ENCODE measurements around the gene RHOF. TPM values are rescaled to one million over a fixed set of nuclear protein-coding genes. Genes with fewer than 3 reads are reported as not detected.

The RHOF gene
- total and polyA plus RNA-seq, 11 donors = 18.8 to 45.2 (median 25.7) TPM

DNA sequence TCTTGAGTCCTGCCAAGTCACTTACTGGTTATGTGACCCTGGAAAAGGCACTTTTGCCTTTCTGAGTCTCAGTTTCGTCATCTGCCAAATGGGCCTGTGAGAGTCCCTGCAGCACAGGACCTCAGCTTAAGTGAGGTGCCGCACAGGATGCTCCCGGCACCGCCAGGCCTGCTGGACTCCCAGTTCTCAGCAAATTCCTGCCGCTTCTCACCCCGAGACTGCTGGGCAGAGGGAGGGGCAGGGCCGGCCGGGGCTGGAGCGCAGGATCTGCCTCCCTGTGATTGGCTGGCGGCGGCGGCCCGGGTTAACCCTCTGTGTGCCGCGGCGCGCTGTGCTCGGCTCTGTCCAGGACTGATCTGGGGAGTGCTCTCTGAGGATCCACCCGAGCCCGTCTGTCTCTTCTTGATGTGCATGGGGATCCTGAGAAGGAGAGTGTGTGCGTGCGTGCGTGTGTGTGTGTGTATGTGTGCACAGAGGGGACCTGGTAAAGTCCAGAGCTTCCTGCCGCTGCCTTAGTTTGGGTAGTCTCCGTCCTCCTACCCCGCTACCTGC lies 18.9 kb upstream of the RHOF start:
- intact Hi-C loops (cut with DNase I) = loop anchor here (1.0 to 5.0 kb wide), 8 partner anchors 17 to 115 kb away; partner anchors contain the start of gene PSMD9 (in 2 of the 10)

DNA sequence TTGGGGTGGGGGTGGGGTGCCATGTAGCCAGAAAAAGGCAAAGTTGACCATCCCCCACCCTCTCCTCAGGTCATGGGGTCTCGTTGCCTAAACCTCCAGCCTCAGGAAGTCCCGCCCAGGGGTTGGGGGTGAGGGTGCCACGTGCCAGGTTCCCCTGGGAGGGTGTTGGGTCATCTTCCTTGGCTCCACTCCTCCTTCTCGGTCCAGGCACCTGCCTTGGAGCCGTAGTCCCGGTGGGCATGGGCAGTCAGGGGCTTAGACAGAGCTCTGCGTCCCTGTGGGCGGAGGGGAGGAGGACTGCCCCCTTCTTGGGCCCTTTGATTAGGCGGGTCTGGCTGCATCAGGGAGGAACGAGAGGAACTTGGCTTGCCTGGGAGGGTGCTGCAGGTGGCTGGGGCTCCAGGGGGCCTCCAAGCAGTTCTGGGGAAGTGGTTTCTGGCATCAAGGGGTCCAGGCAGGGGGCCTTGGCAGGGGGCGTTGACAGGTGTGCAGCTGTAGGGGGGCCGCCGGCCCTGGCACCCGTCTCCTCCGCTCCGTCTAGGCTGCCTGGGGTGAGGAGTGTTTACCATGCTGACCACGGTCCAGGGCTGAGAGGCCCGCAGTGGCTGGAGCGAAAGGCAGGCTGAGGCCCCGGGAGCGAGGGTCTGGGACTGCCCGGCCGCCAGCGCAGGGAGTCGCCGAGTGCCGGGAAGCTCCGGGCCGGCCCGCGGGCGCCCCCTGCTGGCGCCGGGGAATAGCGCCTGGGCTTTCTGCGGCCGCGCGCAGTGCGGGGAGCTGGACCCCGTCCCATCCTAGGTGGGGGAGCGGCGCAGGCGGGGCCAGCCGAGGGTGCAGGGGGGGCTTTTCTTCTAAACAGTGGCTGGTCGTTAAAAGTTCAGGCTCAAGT lies 18.2 kb upstream of the RHOF start:
- intact Hi-C loops (cut with DNase I) = loop anchor here (1.0 to 5.0 kb wide), 9 partner anchors 15 to 114 kb away; partner anchors contain the start of gene PSMD9 (in 2 of the 10)
- ATAC-seq (peak in 3 of 4 donors; percentile 84 to 87 (median 87)), DNase-seq (peak; percentile 69 to 88 (median 76))
- 5 to 17% (median 11%) methylated on average over 12 to 46 of the region's 46 CpGs for WGBS, 4 donors
- Histone ChIP-seq H3K9me3 (no peaks in the 10 kb centered on the region), H3K4me1 (peaks cover 3 to 54% (median 41%) of the 10 kb centered on the region in 12 donors), H3K36me3 (peaks cover under 1 to 78% (median 61%) of the 10 kb centered on the region in 9 donors), H3K4me3 (peak overlapping the region; percentile 20 to 76 (median 58)), H3K27me3 (no peaks in the 10 kb centered on the region), H3K27ac (peak overlapping the region in 11 of 12 donors; percentile 23 to 82 (median 64))
- TF ChIP-seq, protein P1, sequence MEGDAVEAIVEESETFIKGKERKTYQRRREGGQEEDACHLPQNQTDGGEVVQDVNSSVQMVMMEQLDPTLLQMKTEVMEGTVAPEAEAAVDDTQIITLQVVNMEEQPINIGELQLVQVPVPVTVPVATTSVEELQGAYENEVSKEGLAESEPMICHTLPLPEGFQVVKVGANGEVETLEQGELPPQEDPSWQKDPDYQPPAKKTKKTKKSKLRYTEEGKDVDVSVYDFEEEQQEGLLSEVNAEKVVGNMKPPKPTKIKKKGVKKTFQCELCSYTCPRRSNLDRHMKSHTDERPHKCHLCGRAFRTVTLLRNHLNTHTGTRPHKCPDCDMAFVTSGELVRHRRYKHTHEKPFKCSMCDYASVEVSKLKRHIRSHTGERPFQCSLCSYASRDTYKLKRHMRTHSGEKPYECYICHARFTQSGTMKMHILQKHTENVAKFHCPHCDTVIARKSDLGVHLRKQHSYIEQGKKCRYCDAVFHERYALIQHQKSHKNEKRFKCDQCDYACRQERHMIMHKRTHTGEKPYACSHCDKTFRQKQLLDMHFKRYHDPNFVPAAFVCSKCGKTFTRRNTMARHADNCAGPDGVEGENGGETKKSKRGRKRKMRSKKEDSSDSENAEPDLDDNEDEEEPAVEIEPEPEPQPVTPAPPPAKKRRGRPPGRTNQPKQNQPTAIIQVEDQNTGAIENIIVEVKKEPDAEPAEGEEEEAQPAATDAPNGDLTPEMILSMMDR (IDR thresholded peaks at IDR 0.05) = peak; percentile 97 to 100 (median 100)
- no peak for TF ChIP-seq POLR2A (IDR thresholded peaks at IDR 0.05)

More for the DNA sequence above, 18.9 kb upstream of the RHOF start:
- Histone ChIP-seq H3K27me3 (no peaks in the 10 kb centered on the region), H3K36me3 (peaks cover 6 to 78% (median 65%) of the 10 kb centered on the region in 9 donors), H3K27ac (peak overlapping the region in 11 of 12 donors; percentile 23 to 82 (median 64)), H3K4me3 (peak overlapping the region; percentile 20 to 76 (median 58)), H3K9me3 (no peaks in the 10 kb centered on the region), H3K4me1 (peaks cover 0 to 47% (median 36%) of the 10 kb centered on the region in 12 donors)
- WGBS, 4 donors = 12 to 25% (median 20%) methylated on average over 17 to 26 of the region's 26 CpGs
- ATAC-seq (peak; percentile 89 to 91 (median 90)), DNase-seq (peak; percentile 76 to 88 (median 79))
- TF ChIP-seq, protein P1 (IDR thresholded peaks at IDR 0.05) = peak in 6 of 12 donors; percentile 7 to 41 (median 32)
- no peak for TF ChIP-seq POLR2A (IDR thresholded peaks at IDR 0.05)

DNA sequence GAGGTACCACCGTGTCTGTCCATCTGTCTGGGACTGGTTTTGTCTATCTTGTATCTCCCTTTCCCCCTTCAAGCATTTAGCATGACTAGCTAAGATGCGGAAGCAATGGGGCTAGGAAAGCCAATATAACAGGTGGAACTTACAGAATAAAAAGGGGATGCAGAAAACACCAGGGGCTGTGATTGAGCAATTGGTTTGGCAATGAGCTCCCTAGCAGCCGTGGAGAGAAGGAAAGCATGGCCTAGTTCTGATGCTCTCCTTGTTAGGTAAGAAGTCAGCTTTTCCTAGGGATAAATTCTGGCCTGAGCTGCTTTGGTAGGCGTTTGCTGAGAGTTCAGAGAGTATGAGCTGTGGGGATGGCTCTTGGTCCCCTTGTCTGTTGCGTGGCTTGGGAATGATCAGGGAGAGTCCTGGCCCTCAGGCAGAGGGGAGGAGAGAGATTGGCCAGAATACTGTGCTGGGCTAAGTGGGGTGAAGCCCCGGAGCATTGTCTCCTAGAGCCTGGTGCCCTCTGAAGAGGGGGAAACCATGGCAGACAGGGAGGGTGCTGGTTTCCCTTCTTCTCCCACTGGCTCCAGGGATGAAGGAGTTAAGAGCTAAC lies 17.4 kb upstream of the RHOF start:
- no peaks in the 10 kb centered on the region for H3K9me3 ChIP-seq
- intact Hi-C loops (cut with DNase I) = loop anchor here in 7 of 10 donors (1.0 to 5.0 kb wide), 5 partner anchors 14 to 114 kb away; partner anchors contain the start of gene PSMD9 (in 2 of the 7)
- H3K27ac ChIP-seq = peak overlapping the region in 7 of 12 donors; percentile 54 to 82 (median 73)
- ATAC-seq (no peak), DNase-seq (no peak)
- peaks cover 3 to 61% (median 49%) of the 10 kb centered on the region in 12 donors for H3K4me1 ChIP-seq
- TF ChIP-seq, protein P1 (IDR thresholded peaks at IDR 0.05) = no peak
- TF ChIP-seq POLR2A (IDR thresholded peaks at IDR 0.05) = no peak
- 56 to 66% (median 58%) methylated on average over 6 of the region's 6 CpGs for WGBS, 4 donors
- H3K4me3 ChIP-seq = peak overlapping the region in 10 of 12 donors; percentile 2 to 76 (median 58)
- H3K27me3 ChIP-seq = no peaks in the 10 kb centered on the region
- peaks cover 0 to 71% (median 53%) of the 10 kb centered on the region in 9 donors for H3K36me3 ChIP-seq

All from heart left ventricle (tissue), 16 donors.